Astrocyte of the hippocampus (primary cell): Measurements from ENCODE around the gene BBS5.

Experiments
- DNase-seq: peaks from one replicate; pipeline ENCODE4 v3.0.0; 2011; ENCODE audit warnings: low read depth, low spot score

Gene BBS5

DNA sequence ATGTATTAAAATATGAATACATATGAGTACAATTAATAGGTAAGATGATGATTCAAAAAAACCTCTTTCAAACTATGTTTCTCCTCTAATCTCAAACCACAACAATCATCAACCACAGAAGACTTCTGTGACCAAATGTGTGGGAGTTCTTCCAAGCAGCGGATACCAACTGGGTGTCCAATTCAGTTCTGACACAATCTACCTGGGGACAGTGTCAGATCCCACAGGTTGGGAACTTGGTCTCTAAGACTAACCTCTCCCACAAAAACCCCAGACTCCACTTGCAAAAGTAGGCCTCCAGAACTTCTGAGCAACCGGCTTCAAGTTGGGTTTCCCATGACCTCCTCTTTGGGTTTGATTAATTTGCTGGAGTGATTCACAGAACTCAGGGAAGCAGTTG, 67.5 kb downstream of the BBS5 start:
- no peak for DNase-seq
